ENCODE data around the gene SAMSN1.

The SAMSN1 gene

DNA sequence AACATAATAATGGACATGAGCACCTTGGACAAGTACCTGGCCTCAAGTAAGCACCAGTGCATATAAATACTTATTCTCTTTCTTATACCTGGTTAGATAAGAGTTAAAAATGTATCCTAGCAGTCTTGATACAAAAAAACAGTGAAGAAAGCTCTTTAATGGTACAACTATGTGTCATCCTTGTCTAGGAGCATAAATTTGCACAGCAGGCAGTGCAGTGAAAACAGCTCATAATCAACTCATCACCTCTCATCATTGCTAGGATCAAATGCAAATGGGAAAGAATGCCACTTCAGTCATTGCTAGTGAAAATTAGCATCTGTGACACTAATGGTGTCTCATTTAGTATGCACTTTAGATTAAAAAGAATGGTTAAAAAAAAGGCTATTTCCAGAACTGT, 7.6 kb downstream of the SAMSN1 start:
- TF ChIP-seq CTCF (conservative IDR thresholded peaks at IDR 0.05) (no peak), ZFX (IDR thresholded peaks at IDR 0.05) (no peak)
- no peak overlapping the region for H3K27ac ChIP-seq

GRCh38 chr21:14536929-14537328, 9.2 kb downstream of the SAMSN1 start:
- no peak for TF ChIP-seq ZFX (IDR thresholded peaks at IDR 0.05)
- no peak for TF ChIP-seq CTCF (conservative IDR thresholded peaks at IDR 0.05)
- H3K27ac ChIP-seq = no peak overlapping the region

DNA sequence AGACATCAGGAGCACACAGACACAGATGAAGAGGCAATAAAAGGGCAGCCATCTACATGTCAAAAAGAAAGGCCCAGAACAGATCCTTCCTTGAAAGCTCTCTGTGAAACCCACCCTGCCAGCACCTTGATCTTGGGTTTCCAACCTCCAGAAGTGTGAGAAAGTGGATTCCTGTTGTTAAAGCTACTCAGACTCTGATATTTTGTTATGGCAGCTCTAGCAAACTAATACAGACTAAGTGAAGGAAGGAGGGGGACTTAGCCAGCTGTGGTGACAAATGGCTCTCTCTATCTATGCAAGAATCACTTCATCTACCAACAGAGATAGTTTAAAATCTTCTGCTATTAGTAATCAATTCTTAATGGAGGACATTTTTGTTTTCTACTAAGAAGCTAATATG, 10.4 kb downstream of the SAMSN1 start:
- H3K27ac ChIP-seq = no peak overlapping the region
- no peak for TF ChIP-seq ZFX (IDR thresholded peaks at IDR 0.05)
- TF ChIP-seq CTCF (conservative IDR thresholded peaks at IDR 0.05) = no peak

- H3K27ac ChIP-seq = no peak overlapping the region
- no peak for TF ChIP-seq ZFX (IDR thresholded peaks at IDR 0.05)
- no peak for TF ChIP-seq CTCF (conservative IDR thresholded peaks at IDR 0.05)
Measured at GRCh38 chr21:14533499-14534428, 12.4 kb downstream of the SAMSN1 start.

GRCh38 chr21:14531757-14532316, 14.3 kb downstream of the SAMSN1 start:
- TF ChIP-seq CTCF (conservative IDR thresholded peaks at IDR 0.05) (no peak), ZFX (IDR thresholded peaks at IDR 0.05) (no peak)
- H3K27ac ChIP-seq = no peak overlapping the region

GRCh38 chr21:14530592-14530991, 15.5 kb downstream of the SAMSN1 start:
- H3K27ac ChIP-seq = no peak overlapping the region
- TF ChIP-seq ZFX (IDR thresholded peaks at IDR 0.05) (no peak), CTCF (conservative IDR thresholded peaks at IDR 0.05) (no peak)

DNA sequence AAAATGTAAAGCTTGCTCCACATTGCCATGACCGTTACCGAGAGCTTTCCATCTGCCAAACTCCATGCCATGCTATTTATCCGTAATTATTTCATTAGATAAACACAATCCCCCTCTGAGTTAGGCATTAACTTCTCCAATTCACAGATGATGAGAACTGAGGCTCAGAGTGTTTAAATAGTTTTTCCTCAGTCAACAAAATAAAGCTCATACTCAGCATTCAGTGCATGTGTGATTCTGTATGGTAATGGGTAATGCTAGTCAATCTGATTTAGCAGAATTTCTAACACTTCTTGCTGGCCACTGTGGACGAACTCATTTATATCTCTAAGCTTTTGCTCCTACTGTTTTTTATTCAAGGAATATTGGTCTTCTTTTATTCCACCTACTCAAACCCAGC, 17.3 kb downstream of the SAMSN1 start:
- TF ChIP-seq ZFX (IDR thresholded peaks at IDR 0.05) = no peak
- TF ChIP-seq CTCF (conservative IDR thresholded peaks at IDR 0.05) = no peak
- H3K27ac ChIP-seq = no peak overlapping the region

Measured in C4-2B (cell line).